Kasumi-1 (cell line): ENCODE measurements around the gene IFITM1.
"Not testable (repeated sequence)": the region's sequence is repeated elsewhere in the genome, so short reads cannot be mapped to it uniquely, and the experiment has no call there.

ENCODE experiments used
- DNase-seq, 2 experiments: peaks; one replicate each; lab custom pipeline; 2025; lab: John Stamatoyannopoulos, UW

IFITM1 gene

DNA sequence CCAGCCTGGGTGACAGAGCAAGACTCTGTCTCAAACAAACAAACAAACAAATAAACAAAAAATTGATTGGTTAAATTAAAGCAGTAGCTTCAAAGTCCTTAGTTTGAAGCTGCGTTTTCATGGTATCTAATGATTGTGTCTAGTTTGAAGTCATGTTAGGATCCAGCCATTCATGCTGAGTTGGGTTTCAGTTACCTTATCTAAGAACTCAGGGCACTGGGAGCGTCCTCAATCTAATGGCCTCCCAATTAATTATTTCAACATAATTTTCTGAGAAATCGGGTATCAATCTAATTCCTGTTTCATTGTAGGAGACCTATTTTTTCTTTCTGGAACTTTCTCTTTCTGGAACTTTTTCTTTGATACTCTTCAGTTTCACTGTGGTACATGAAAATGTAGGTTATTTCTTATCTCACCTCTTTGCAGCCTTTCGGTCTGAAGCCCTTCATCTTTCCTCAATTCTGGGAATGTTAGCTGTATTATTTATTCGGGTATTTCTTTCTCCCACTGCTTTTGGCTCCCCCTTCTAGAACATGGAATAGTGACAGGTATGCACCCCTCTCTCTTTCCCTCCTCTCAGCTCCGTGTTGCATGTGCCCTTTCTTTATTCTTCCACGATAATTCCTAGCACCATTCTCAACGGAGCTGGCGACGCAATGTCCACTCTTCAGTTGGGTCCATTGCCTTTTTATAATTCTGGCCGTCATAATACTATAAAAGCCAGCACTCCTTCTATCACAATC is 31.2 kb downstream of the IFITM1 start:
- no peak for DNase-seq

DNA sequence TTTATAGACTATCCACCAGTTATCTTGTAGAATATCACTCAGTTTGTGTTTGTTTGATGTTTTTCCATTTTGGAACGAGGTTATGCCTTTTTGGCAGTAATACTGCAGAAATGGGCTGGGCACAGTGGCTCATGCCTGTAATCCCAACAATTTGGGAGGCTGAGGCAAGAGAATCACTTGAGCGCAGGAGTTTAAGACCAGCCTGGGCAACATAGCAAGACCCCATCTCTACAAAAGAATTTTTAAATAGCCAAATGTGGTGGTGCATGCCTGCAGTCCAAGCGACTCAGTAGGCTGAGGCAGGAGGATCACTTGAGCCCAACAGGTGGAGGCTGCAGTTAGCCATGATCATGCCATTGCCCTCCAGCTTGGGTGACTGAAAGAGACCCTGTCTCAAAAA is 32.7 kb downstream of the IFITM1 start:
- no peak for DNase-seq

DNA sequence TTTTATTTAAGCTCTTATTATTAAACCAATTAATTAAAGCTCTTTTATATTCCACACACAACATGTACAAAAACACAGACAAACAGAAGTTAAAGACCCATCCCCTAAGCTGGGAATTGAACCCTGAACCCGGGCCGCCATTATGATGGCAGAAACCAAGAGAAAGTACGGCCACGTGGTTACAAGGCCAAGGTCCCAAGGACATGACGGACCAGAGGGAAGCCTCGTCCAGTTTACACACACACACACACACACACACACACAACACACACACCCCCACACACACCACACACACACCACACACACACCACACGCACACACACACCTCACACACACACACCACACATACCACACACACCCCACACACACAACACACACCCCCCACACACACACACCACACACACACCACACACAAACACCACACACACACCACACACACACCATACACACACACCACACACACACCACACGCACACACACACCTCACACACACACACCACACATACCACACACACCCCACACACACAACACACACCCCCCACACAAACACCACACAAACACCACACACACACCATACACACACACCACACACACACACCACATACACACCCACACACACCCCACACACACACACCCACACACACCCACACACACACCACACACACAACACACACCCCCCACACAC is 35.6 kb downstream of the IFITM1 start:
- DNase-seq = not testable (repeated sequence)

DNA sequence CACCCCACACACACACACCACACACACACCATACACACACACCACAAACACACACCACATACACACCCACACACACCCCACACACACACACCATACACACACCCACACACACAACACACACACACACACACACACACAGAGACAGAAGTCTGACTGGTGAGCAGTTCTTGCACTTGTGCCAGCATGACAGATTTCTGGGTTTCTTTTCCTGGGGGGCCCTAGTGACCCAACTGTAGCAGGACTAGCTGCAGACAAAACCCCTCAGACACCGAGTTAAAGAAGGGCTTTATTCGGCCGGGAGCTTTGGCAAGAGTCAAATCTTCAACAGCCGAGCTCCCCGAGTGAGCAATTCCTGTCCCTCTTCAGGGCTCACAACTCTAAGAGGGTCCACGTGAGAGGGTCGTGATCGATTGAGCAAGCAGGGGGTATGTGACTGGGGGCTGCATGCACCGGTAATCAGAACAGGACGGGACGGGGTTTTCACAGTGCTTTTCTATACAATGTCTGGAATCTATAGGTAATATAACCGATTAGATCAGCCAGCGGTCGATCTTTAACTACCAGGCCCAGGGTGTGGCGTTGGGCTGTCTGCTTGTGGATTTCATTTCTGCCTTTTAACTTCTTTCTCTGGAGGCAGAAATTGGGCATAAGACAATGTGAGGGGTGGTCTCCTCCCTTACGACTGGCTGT is 36.3 kb downstream of the IFITM1 start:
- not testable (repeated sequence) for DNase-seq

DNA sequence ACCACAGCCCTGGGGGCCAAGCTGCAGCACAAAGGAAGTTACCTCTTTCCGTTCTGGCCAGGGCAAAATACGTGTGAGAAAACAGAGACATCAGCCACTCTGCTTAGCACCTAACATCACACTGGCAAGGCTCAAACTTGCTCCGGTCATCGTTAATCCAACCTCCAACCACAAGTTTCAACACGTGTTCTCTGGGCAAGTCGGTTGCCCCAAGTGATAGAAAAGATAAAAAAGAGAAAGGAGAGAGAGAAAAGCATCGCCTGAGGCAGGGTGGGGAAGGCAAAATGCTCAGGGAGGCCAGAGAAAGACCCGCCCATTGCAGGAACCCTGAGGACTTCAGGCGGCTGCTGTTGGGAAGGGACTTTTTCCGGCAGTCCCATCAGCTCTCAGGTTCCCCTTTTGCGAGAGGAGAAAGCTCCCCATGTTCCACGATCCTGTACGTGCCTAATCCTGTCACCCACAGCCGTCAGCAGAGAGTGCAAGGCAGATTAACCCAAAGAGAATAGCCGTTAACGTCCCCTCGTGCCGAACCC is 36.9 kb downstream of the IFITM1 start:
- no peak for DNase-seq

DNA sequence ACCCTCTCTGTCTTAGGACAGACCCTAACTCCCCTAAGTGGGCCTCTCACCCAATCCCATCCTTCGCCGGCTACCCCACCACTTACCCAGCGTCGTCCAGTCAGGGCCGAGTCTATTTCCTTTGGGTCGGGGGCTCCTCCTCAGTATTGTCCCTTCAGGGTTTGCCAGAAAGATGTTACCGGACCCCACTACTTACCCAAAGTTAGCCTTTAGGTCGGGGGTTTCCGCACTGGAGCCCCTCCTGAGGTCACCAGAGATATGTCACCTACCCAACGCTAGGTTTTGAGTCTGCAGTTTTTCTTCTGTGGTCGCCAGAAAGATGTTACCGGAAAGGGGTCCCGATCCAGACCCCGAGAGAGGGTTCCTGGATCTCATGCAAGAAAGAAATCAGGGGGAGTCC is 37.6 kb downstream of the IFITM1 start:
- DNase-seq = no peak

DNA sequence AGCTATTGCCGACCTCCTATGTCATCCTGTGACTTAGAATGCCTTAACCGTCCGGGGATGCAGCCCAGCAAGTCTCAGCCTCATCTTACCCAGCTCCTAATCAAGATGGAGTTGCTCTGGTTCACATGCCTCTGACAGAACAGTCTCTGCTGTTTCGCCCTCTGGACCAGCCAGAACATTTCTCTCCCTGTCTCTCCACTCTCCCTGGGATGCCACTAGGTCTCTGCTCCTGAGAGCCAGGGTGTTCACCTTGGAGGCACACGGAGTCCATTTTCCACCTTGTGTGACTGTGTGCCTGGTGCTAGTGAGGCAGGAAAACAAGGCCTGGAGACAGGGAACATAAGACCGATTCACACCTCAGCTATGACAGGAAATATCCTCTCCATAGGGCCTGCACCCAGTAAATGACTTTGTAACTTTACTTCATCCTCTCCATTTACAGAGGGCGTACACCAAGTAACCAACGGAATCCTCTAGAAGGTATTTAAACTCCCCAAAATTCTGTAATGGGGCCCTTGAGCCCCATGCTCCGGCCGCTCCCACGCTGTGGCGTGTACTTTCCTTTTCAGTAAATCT is 38.7 kb downstream of the IFITM1 start:
- DNase-seq = no peak

DNA sequence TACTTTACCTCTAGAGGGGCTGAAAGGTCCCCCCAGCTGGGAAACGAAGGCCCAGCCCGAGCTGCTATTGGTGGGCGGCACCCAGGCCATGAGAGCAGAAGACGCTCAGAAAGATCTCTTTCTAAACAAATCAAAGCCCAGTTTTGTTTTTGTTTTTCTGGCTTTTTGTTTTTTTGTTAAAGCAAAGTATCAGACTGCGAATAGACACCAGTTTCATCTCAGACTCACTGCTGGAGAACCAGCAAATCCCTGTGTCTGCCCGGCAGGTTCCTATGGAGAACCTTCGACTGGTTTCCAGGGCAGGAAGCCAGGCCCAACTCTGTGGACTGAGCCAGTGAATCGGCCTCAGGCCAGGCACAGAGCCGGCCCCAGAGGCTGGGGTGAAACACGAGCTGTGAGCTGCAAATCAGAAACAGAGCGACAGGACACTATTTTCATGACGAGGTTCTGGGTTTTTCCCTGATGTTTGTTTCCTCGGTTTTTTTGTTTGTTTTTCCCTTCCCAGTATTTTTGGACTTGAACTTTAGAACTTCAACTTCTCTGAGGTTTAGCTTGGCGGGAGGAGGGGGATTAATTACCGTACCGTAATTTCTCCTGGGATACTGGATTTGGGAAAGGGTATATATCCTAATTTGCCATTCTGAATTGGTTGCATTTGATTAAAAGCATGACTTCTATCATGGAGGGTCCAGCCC is 39.5 kb downstream of the IFITM1 start:
- DNase-seq = no peak

DNA sequence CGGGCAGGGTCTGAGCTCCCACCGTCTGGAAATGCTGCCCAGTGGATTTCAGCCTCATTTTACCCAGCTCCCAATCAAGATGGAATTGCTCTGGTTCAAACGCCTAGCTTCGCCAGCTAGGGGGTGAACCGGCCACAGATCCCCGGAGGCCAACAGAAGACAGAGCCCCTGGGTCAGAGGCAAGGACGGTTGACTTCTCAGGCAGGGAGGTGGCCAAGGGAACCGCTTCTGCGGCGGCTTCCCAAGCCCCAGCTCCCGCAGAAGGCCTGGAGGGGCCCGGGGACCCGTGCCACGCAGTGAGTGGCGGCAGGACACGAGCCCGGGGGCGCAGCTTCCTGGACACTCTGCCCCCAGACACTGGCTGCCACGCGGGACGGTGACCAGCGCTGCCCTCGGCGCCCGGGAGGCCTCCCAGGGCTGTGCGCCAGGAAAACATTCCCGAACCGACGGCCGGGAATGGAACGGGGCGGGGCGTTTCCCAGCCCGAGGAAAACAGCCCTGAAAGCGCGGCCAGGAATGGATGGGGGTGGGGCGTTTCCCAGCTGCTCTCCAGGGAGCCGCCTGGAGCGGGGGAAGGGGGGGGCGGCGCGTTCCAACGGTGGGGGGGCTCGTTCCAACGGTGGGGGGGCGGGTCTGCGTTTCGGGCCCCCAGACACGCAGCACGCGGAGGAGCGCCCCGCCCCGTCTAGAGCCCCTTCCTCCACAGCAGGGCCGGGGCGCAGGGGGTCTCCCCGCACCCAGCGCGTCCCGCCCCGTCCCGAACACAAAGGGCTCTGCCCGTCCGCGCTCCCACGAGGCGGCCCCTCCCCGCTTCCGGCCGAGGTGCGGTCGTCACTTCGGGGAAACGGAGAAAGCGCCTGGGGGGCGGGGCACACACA is 42.0 kb downstream of the IFITM1 start:
- peak; percentile 46 to 48 for DNase-seq

DNA sequence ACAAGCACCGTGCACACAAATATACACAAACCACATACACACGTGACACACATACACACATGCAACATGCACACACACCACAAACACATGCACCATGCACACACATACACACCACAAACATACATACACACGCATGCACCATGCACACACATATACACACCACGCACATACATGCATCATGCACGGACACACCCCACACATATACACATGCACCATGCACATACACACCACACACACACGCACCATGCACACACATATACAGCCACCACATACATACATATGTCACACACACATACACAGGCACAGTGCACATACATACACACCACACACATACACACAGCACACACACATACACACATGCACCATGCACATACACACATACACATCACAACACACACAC is 42.8 kb downstream of the IFITM1 start:
- no peak for DNase-seq

DNA sequence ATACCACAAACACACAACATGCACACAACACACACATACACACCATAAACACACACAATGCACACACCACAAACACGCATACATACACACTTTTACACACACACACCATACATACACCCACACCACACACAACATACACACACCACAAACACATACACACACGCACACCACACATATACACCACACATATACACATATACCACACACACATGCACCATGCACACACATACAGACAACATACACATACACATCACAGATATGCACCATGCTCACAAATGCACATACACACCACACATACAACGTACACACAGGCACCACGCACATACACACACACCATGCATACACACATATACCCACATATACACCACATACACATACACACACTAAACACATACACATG is 43.7 kb downstream of the IFITM1 start:
- DNase-seq = no peak

DNA sequence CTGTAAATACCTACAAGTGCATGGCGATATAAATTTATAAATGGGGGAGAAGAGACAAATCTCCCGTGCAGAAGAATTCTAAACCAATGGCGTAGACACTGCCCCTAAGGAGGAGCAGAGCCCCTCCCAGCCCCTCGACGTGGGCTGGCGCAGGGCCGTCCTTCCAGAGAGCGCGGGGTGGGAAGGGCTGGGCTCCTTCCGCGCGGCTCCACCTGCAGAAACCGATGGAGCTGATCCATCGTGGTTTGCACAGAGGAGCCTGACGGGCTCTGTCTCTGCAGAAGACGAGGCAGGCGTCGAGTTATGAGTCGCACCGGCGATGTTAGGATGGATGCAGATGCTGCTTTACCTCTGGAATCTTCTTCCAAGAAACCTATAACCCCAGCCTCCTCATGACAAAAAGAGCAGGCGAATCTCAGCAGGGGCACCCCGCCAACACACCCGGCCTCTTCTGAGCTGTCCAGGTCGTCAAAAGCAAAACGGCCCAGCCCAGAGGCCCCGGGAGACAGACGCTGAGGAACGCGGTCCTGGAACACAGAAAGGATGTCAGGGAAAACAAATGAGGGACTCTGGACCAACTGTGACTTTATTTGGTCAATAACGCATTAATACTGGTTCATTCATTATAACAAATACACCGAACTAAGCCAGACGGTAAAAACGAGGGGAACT is 44.4 kb downstream of the IFITM1 start:
- DNase-seq = no peak

DNA sequence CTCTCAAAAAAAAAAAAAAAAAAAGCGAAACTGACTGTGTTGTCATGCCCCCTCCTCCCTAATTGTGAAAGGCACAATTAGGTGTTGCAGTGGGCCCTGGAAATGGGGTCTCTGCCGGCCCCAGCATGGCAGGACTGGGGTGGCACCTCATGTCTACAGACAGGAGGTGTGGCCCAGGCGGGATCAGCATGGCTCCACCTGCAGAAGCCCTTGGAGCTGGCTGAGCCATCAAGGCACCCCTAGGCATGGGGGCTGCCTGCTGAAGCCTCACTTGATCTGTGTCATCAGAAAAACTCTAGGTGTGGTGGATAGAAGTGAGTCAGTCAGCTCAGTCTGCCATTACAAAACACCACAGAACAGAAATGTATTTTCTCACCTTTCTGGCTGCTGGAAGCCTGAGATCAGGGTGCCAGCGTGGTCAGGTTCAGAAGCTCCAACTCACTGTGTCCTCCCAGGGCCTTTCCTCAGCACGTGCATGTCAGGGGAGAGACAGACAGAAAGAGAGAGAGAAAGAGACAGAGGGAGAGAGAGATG is 45.4 kb downstream of the IFITM1 start:
- DNase-seq = no peak

DNA sequence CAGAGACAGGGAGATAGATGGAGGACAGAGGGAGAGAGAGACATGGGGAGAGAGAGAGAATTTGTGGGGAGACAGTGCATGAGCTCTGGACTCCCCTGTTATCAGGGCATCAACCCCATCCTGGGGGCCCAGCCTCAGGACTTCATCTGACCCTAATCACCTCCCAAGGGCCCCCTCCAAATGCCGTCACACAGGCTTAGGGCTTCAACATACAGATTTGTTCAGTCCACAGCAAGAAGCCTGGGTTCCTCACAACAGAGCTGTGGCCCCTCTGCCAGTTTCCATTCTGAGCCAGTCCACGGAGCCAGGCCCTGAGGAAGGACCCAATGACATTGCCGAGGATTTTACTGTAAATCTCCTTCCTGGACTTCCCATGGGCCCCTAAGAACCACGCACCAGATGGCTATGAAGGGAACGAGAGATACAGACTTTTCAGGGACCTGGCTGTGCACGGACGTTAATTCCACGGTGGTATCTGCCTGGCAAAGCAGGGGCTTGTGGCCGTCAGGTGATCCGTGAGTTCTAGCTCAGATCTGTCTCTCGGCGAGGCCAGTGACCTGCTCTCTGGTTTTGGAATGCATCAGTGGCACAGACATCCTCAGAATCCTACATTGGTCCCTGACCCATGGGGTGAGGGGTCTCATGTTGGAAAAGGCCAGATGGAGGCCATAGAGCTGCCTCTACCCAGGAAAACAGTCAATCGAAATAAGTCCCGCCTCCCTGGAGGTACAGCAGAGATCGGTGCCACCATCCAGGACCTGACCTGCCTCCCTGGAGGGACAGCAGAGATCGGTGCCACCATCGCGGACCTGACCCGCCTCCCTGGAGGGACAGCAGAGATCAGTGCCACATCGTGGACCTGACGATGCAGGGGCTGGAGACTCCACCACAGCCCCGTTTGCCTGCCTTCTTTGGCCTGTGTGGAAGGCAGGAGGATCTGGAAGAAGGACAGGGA is 46.8 kb downstream of the IFITM1 start:
- no peak for DNase-seq

DNA sequence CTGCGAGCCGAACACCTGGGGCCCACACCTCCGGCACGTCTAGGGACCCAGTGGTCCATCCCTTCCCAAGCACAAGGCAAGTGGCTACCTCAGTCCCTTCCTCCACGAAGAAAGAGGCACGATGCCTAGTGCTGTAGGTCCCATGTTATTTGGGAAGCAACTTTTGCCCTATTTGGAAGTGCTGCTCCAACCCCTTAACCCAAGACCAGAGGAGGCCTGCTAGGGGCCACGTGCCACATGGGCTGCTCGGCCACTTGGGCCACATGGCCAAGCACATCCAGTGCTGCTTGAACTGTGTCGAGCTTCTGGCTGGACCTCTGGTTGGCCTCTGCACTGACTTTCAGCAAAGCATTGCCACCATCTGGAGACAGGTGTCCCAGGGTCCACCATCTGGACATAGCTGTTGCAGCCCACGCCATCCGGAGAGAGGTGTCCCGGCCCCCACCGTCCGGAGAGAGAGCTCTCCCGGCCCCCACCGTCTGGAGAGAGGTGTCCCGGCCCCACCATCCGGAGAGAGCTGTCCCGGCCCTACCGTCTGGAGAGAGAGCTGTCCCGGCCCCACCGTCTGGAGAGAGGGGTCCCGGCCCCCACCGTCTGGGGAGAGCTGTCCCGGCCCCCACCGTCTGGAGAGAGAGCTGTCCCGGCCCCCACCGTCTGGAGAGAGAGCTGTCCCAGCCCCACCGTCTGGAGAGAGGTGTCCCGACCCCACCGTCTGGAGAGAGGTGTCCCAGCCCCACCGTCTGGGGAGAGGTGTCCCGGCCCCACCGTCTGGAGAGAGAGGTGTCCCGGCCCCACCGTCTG is 49.0 kb downstream of the IFITM1 start:
- DNase-seq = no peak

DNA sequence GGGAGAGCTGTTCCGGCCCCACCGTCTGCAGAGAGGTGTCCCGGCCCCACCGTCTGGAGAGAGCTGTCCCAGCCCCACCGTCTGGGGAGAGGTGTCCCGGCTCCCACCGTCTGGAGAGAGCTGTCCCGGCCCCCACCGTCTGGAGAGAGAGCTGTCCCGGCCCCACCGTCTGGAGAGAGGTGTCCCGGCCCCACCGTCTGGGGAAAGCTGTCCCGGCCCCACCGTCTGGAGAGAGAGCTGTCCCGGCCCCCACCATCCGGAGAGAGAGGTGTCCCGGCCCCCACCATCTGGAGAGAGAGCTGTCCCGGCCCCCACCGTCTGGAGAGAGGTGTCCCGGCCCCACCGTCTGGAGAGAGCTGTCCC is 49.6 kb downstream of the IFITM1 start:
- not testable (repeated sequence) for DNase-seq

DNA sequence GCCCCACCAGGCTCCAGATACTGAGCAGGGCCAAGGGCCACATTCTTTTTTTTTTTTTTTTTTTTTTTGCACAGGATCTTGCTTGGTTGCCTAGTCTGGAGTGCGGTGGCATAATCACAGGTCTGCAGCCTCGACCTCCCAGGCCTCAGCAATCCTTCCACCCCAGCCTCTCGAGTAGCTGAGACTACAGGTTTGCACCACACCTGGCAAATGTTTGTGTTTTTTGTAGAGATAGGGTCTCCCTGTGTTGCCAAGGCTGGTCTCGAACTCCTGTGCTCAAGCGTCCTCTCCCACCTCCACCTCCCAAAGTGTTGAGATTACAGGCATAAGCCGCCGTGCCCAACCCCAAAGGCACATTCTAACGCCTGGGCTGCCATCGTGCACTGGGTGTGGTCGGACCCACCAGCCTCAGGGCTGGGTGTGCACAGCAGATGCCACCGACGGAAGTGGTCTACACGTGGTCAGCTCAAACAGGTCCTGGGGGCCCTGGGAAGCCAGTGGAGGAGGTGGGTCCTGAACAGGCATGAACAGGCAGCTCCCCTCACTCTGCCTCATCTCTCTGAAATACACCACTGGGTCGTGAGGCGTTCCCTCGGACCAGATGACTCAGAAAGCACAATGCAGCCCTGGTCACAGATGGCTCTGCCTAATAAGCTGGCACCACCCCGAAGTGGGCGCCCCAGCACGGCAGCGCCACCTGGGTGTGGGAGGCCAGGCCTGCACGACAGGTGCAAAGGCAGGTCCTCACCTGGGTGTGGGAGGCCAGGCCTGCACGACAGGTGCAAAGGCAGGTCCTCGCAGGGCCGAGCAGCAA is 50.3 kb downstream of the IFITM1 start:
- DNase-seq = no peak
